CD4-positive, alpha-beta T cell treated with Interleukin-21 for 1 hour (primary cell): ENCODE measurements around the gene NHS.

Experiments used
- DNase-seq: peaks from one replicate; pipeline ENCODE4 v3.0.0-alpha.2; 2020

NHS gene

GRCh38 chrX:17595456-17596035, 220.5 kb downstream of the NHS start:
- DNase-seq, result no peak

- DNase-seq, result no peak
Measured at GRCh38 chrX:17596061-17596460, 221.1 kb downstream of the NHS start.

- DNase-seq, result no peak
Measured at GRCh38 chrX:17596546-17597205, 221.7 kb downstream of the NHS start.

- DNase-seq, result no peak
Measured at GRCh38 chrX:17597327-17597726, 222.3 kb downstream of the NHS start.

- no peak for DNase-seq
Measured at GRCh38 chrX:17597836-17598439, 222.9 kb downstream of the NHS start.

GRCh38 chrX:17601441-17602200, 226.6 kb downstream of the NHS start:
- DNase-seq, result no peak

GRCh38 chrX:17602245-17602644, 227.2 kb downstream of the NHS start:
- no peak for DNase-seq

- no peak for DNase-seq
Measured at GRCh38 chrX:17603196-17603595, 228.2 kb downstream of the NHS start.

- DNase-seq, result no peak
Measured at GRCh38 chrX:17605676-17606075, 230.7 kb downstream of the NHS start.

- DNase-seq, result no peak
Measured at GRCh38 chrX:17606231-17606630, 231.2 kb downstream of the NHS start.

- no peak for DNase-seq
Measured at GRCh38 chrX:17608888-17609287, 233.9 kb downstream of the NHS start.

- DNase-seq, result no peak
Measured at GRCh38 chrX:17610788-17611187, 235.8 kb downstream of the NHS start.

- no peak for DNase-seq
Measured at GRCh38 chrX:17613979-17614588, 239.1 kb downstream of the NHS start.

GRCh38 chrX:17616936-17617335, 241.9 kb downstream of the NHS start:
- no peak for DNase-seq

- no peak for DNase-seq
Measured at GRCh38 chrX:17617806-17618205, 242.8 kb downstream of the NHS start.

GRCh38 chrX:17621566-17622270, 246.7 kb downstream of the NHS start:
- no peak for DNase-seq

- no peak for DNase-seq
Measured at GRCh38 chrX:17622331-17622730, 247.3 kb downstream of the NHS start.

GRCh38 chrX:17623750-17624149, 248.8 kb downstream of the NHS start:
- no peak for DNase-seq

- no peak for DNase-seq
Measured at GRCh38 chrX:17627026-17627425, 252.0 kb downstream of the NHS start.

- no peak for DNase-seq
Measured at GRCh38 chrX:17628976-17629375, 254.0 kb downstream of the NHS start.

GRCh38 chrX:17629519-17629918, 254.5 kb downstream of the NHS start:
- DNase-seq, result no peak

GRCh38 chrX:17631647-17632046, 256.6 kb downstream of the NHS start:
- no peak for DNase-seq

- no peak for DNase-seq
Measured at GRCh38 chrX:17632942-17633341, 257.9 kb downstream of the NHS start.
